GM12878 (cell line): ENCODE results near the gene EXOC8.

Experiments
- CEBPB ChIP-seq, 2 experiments: fragments of 150-350 bp in 1 of 2; IDR thresholded peaks; 2 replicates each; pipeline ENCODE4 v1.6.1; 2012 to 2014; ENCODE audit warnings: low read depth in 2 of 2, low read length in 2 of 2, borderline replicate concordance in 1 of 2, inconsistent platforms in 1 of 2
- CTCF ChIP-seq, 3 experiments: IDR thresholded peaks in 2 of 3; conservative IDR thresholded peaks in 1 of 3; 2 replicates each; pipeline ENCODE4 v1.5.1; 2011; ENCODE audit warnings: low read depth in 3 of 3, low read length in 3 of 3, mild to moderate bottlenecking in 3 of 3, control low read depth in 2 of 3, moderate library complexity in 2 of 3, inconsistent platforms in 1 of 3, mixed read lengths in 1 of 3; ENCODE audit not compliant: control insufficient read depth in 2 of 3, insufficient read depth in 1 of 3; ENCODE audit errors: extremely low read depth in 1 of 3
- FOS ChIP-seq: IDR thresholded peaks from 3 replicates; pipeline ENCODE4 v1.6.1; 2011; ENCODE audit warnings: borderline replicate concordance; ENCODE audit not compliant: insufficient read length; ENCODE audit errors: extremely low read depth
- IKZF2 ChIP-seq, 2 experiments: fragments of 450-650 bp; IDR thresholded peaks; 2 replicates each; pipeline ENCODE4 v1.6.1; 2017; ENCODE audit warnings: mild to moderate bottlenecking in 2 of 2, moderate library complexity in 2 of 2
- MAX ChIP-seq: IDR thresholded peaks from 2 replicates; pipeline ENCODE4 v1.6.1; 2012; ENCODE audit warnings: low read depth, low read length, improper control_type of control experiment
- TAF1 ChIP-seq: IDR thresholded peaks from 2 replicates; pipeline ENCODE4 v1.6.1; 2011; ENCODE audit warnings: mild to moderate bottlenecking, low read depth, low read length, borderline replicate concordance
- USF2 ChIP-seq: IDR thresholded peaks from 2 replicates; pipeline ENCODE4 v1.6.1; 2011; ENCODE audit warnings: low read depth, low read length, improper control_type of control experiment, borderline replicate concordance
- ZNF384 ChIP-seq: IDR thresholded peaks from 2 replicates; pipeline ENCODE4 v1.6.1; 2012; ENCODE audit warnings: low read depth, mild to moderate bottlenecking, low read length, improper control_type of control experiment, borderline replicate concordance

GRCh38 chr1:231369282-231369681 lies 31.6 kb upstream of the EXOC8 start:
- TF ChIP-seq IKZF2 (IDR thresholded peaks at IDR 0.05): no peak
- TF ChIP-seq TAF1: no peak
- no peak for TF ChIP-seq USF2
- no peak for TF ChIP-seq FOS
- TF ChIP-seq CTCF (IDR thresholded peaks at IDR 0.05 in 2 of 3, conservative IDR thresholded peaks at IDR 0.05 in 1 of 3; ENCODE audit: control insufficient read depth in 2 of 3, extremely low read depth in 1 of 3, insufficient read depth in 1 of 3, low read depth in 3 of 3, low read length in 3 of 3): no peak; a peak in 1 of 6 replicates
- no peak for TF ChIP-seq CEBPB (IDR thresholded peaks at IDR 0.05; ENCODE audit: borderline replicate concordance in 1 of 2, low read depth in 2 of 2, low read length in 2 of 2)
- no peak for TF ChIP-seq ZNF384
- no peak for TF ChIP-seq MAX
